ENCODE results near the gene IMMP2L. TPM values are rescaled to one million over a fixed set of nuclear protein-coding genes. Genes with fewer than 3 reads are reported as not detected.

IMMP2L gene
- total RNA-seq, 1 experiment from 2014 or later = 28.7 TPM

DNA sequence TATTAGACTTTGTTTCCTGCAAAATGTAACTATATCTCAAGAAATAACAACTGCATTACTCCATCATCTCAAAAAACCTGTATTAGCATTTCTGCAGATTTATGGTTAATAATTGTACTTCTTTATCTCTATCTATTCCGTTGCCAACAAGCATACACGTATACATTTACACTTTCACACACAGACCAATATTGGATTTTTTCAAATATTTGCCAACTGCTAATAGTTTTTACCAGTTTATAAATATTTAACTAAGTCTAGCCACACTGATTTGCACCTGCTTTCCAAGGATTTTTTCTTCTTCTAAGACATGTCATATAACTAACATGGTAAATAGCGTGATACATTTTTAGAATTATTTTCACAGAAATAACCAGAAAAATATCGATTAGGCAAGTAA, 459.2 kb downstream of the IMMP2L start:
- in situ Hi-C loops (cut with HindIII; ENCODE audit: low sequenced_read_pairs) = no loop called here
- DNase-seq (ENCODE audit: low spot score) = no peak

- in situ Hi-C loops (cut with HindIII; ENCODE audit: low sequenced_read_pairs) = no loop called here
- DNase-seq (ENCODE audit: low spot score) = no peak
Observed at GRCh38 chr7:111101856-111102646, 460.2 kb downstream of the IMMP2L start.

DNA sequence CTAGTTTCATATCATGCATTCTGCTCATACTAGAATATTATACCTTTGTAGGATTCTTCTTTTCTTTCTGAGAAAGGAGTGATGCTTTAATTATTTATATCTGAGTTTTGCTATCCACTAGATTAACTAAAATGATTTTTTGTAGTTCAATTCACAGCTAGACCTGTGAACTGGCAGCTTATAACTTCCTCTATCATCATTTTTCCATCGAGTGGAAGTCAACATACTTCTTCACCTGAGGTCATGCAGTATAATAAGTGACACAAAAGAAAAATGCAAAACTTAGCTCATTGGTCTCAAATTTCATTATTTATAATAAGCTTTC, 463.4 kb downstream of the IMMP2L start:
- DNase-seq (ENCODE audit: low spot score) = no peak
- in situ Hi-C loops (cut with HindIII; ENCODE audit: low sequenced_read_pairs) = no loop called here

GRCh38 chr7:111098011-111098925, 464.0 kb downstream of the IMMP2L start:
- in situ Hi-C loops (cut with HindIII; ENCODE audit: low sequenced_read_pairs) = no loop called here
- peak; percentile 78 for DNase-seq (ENCODE audit: low spot score)

DNA sequence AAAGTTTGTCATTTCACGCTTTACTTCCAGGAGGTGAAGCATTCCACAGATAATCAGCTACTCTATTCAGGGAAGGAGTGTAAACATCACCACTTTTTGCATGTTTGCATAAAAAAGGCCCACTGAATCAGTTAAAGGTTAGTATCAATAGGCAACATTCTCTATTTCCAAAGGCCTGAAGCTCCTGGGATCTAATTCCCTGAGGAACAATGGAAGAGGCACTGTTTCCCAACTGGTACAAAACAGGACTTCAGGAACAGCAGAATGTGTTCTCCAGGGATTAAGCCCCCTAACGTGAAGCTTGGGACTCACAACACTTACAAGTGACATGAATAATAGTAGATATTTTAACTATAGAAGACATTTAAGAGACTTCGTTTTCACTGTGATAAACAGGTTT, 465.3 kb downstream of the IMMP2L start:
- no peak for DNase-seq (ENCODE audit: low spot score)
- in situ Hi-C loops (cut with HindIII; ENCODE audit: low sequenced_read_pairs) = no loop called here

GRCh38 chr7:111094419-111094818, 467.9 kb downstream of the IMMP2L start:
- DNase-seq (ENCODE audit: low spot score) = peak; percentile 65
- in situ Hi-C loops (cut with HindIII; ENCODE audit: low sequenced_read_pairs) = no loop called here

DNA sequence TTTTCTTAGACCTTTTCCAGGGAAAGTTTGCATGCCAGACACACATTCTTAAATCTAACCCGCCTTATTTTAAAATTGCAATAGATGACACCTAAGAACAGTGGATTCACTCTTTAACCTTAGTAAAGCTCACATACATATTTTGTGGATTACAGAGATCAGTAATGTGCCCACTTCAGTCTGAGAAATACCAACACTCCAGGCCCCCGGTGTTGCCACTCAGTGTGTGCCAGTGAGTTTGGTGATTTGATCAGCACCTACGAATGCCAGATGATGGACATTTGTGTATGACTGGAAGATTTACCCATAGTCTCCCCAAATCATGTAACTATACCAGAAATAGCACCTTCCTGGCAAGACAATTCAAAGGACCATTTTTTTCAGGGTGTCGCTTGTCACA, 468.8 kb downstream of the IMMP2L start:
- in situ Hi-C loops (cut with HindIII; ENCODE audit: low sequenced_read_pairs) = no loop called here
- peak; percentile 59 for DNase-seq (ENCODE audit: low spot score)

DNA sequence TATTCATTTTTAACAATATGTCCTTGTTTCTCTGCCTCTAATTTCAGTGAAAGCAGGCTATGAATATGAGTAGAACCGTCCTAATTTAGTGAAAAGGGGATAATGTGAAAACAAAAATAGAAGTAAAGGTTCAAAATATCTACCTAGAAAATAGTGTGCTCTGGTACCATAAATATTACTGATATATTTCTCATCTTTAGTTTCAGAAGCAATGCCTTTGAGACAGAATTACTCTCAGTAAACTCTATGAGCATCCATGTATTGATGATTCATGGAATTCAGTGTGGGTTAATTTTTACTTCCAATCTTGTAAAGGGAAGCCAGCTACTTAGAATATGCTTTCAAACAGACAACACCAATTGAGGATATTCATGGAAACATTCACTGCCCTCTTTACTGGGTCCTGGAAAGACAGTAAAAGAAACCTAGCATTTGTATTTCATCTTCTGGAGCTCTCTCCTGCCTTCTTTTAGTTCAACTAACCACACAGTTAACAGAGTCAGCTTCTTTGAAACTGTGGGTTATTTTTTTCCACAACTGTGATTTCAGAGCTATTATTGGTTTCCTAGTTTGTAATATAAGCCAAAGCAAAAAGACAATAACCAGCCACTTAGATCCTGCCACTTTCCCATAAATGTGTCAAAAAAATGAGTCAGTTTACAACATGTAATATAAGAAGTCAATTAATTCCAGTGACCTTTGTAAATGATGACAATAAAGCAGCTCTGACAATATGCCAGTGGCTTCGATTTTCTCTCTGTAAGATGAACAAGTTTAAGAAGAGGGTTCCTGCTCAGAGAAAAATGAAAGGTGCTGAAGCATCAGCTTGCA, 469.7 kb downstream of the IMMP2L start:
- DNase-seq (ENCODE audit: low spot score) = peak; percentile 70
- in situ Hi-C loops (cut with HindIII; ENCODE audit: low sequenced_read_pairs) = no loop called here

GRCh38 chr7:111091593-111092358, 470.5 kb downstream of the IMMP2L start:
- DNase-seq (ENCODE audit: low spot score) = peak; percentile 77
- in situ Hi-C loops (cut with HindIII; ENCODE audit: low sequenced_read_pairs) = no loop called here

DNA sequence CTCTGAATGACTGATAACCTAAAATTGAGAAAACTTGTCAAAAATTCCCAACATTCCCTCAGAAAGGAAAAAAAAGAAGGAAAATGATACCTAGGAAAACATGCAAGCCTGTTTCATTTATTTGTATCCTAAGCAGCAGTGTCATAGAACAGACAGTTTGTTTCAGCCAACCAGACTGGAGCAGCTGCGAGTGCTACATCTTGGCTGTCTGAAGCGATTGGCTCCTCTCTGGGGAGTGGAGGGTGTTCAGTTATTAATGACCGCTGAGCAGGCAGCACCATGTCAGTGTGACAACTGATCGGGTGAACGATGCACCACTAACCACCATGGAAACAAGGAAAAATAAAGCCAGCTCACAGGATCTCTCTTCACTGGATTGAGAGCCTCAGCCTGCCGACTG, 471.4 kb downstream of the IMMP2L start, which contains the start of gene LRRN3:
Gene LRRN3 (plus strand): TSS at position 282 of the 400 bp plus-strand sequence. CDS start 31,646 bp downstream, outside the sequence.
- in situ Hi-C loops (cut with HindIII; ENCODE audit: low sequenced_read_pairs) = no loop called here
- peak; percentile 95 for DNase-seq (ENCODE audit: low spot score)

DNA sequence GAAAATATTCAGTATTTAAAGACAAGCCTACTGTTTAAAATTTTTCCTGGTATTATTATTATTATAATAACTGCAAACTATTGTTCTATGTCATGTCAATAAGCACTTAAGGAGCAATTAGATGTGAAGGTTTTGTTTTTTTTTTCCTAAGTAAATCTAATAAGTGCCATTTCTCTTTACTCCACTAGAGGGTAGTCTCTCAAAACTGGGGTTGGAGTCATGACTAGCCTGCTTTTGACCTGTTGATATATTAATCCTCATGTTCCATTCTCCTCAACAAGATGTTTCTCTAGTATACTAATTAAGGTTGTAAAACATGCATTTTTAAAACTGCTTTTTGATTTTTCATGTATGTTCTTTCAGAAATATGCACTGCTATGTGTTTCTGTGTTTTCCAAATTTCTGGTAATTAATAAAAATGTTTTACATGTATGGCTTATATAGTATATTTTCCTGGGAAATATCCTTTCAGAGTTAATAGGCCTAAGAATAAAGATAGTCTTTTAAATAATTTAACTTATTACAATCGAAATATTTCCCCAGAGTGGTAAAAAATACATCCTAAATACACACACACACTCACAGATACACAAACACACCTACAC, 472.4 kb downstream of the IMMP2L start:
- in situ Hi-C loops (cut with HindIII; ENCODE audit: low sequenced_read_pairs) = no loop called here
- DNase-seq (ENCODE audit: low spot score) = peak; percentile 77

GRCh38 chr7:111088328-111088727, 474.0 kb downstream of the IMMP2L start:
- no peak for DNase-seq (ENCODE audit: low spot score)
- in situ Hi-C loops (cut with HindIII; ENCODE audit: low sequenced_read_pairs) = no loop called here

DNA sequence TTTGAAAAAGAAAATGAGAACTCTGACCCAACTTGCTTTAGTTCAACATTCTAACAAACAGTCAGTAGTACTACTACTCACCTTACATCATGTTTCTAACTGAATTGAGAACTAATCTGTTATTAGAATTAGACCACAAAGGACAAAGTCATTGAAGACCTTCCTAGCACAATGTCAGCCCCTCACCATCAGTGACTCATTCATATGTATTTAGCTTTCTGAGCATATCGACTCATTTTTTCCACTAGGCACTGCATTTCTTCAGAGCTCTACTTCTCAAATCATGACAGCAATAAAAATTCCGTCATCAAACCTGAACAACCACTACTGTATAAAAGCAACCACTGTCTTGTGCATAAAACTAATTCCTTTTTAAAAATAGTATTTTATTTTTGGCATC, 475.8 kb downstream of the IMMP2L start:
- in situ Hi-C loops (cut with HindIII; ENCODE audit: low sequenced_read_pairs) = no loop called here
- no peak for DNase-seq (ENCODE audit: low spot score)

DNA sequence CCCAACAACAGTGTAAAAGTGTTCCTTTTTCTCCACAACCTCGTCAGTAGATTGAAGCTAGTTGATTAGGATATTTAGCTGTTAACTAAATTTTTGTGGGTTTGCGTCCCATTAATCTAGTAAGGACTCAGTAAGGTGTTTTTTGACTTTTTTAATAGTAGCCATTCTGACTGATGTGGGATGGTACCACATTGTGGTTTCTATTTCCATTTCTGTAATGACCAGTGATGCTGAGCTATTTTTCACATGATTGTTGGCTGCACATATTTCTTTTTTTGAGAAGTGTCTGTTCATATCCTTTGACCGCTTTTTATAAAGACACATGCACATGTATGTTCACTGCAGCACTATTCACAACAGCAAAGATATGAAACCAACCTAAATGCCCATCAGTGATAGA, 476.9 kb downstream of the IMMP2L start:
- in situ Hi-C loops (cut with HindIII; ENCODE audit: low sequenced_read_pairs) = no loop called here

DNA sequence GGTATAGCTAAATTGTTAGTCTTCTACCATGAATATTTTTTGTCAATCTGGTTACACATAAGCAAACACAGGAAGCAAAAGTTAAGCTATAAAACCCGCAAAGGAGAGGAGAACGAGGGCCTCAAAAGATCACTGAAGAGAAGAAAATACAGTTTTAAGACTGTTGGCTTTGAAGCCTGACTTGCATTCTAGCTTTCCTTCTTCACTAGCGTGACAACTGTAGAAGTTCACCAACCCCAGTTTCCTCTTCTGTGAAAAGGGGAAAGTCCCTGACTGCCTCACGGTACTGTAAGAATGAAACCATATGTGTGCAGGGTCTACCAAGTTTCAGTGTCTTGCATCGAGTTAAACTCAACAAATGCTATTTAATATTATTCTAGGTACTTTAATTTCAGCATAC, 478.9 kb downstream of the IMMP2L start:
- in situ Hi-C loops (cut with HindIII; ENCODE audit: low sequenced_read_pairs) = no loop called here
- DNase-seq (ENCODE audit: low spot score) = no peak

More for the DNA sequence above, 476.9 kb downstream of the IMMP2L start:
- no peak for DNase-seq (ENCODE audit: low spot score)

DNA sequence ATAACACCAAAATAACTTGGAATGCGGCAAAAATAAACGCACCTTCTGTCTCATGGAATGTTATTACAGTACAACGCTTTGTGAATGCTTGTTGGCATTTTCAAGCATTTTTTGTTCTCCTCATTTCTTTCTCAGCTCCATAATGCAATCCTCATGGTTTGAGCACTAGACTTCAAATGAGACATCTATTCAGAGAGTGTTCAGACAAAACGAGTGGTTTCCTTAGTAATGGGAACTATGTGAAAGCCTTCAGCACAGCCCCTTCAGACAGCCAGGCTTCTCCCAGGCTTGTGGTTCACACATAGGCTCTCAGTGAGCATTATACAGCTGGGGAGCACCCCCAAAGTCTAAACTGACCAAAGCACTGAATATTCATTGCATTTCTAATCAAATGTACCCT, 479.9 kb downstream of the IMMP2L start:
- in situ Hi-C loops (cut with HindIII; ENCODE audit: low sequenced_read_pairs) = no loop called here
- DNase-seq (ENCODE audit: low spot score) = no peak

GRCh38 chr7:111081546-111082267, 480.6 kb downstream of the IMMP2L start:
- in situ Hi-C loops (cut with HindIII; ENCODE audit: low sequenced_read_pairs) = no loop called here
- no peak for DNase-seq (ENCODE audit: low spot score)
